ENCODE results near the gene RAD51.
A peak's percentile ranks its signal among the peaks of the same experiment; 100 is the strongest.

Gene RAD51

GRCh38 chr15:40716165-40716564 is 21.2 kb downstream of the RAD51 start:
- TF ChIP-seq SPI1 (IDR thresholded peaks at IDR 0.05; ENCODE audit: low read depth, low read length): peak; percentile 82
- TF ChIP-seq POLR2A (IDR thresholded peaks at IDR 0.05; ENCODE audit: low read depth, low read length): no peak
- DNase-seq (ENCODE audit: insufficient read length, low spot score): no peak
- no peak for FAIRE-seq

DNA sequence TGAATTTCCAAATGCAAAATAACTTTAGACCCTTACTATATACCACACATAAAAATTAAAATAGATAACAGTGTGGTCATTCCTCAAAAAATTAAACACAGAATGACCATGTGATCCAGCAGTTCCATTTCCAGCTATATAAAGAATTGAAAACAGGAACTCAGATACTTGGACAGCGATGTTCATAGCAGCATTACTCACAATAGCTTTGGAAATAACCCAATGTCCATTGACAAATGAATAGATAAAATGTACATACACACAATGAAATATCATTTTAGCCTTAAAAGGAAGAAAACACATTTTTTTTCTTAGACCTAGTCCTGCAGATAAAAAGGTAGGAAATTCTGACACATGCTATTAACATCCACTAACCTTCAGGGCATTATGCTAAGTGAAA is 26.7 kb downstream of the RAD51 start:
- no peak for DNase-seq (ENCODE audit: insufficient read length, low spot score)
- FAIRE-seq: no peak
- TF ChIP-seq POLR2A (IDR thresholded peaks at IDR 0.05; ENCODE audit: low read depth, low read length) (no peak), PAX5 (IDR thresholded peaks at IDR 0.05; ENCODE audit: insufficient read depth, low read length, severe bottlenecking) (no peak), SPI1 (IDR thresholded peaks at IDR 0.05; ENCODE audit: low read depth, low read length) (no peak), POU2F2 (IDR thresholded peaks at IDR 0.05; ENCODE audit: low read depth, low read length) (no peak), TAF1 (IDR thresholded peaks at IDR 0.05; ENCODE audit: low read depth, low read length) (no peak), POLR2AphosphoS5 (IDR thresholded peaks at IDR 0.05; ENCODE audit: low read depth, low read length) (no peak)

- DNase-seq (ENCODE audit: insufficient read length, low spot score) (no peak), FAIRE-seq (no peak)
- TF ChIP-seq SPI1 (IDR thresholded peaks at IDR 0.05; ENCODE audit: low read depth, low read length) (no peak), PAX5 (IDR thresholded peaks at IDR 0.05; ENCODE audit: insufficient read depth, low read length, severe bottlenecking) (no peak), POU2F2 (IDR thresholded peaks at IDR 0.05; ENCODE audit: low read depth, low read length) (no peak), POLR2A (IDR thresholded peaks at IDR 0.05; ENCODE audit: low read depth, low read length) (no peak), POLR2AphosphoS5 (IDR thresholded peaks at IDR 0.05; ENCODE audit: low read depth, low read length) (no peak), TAF1 (IDR thresholded peaks at IDR 0.05; ENCODE audit: low read depth, low read length) (no peak)
Measured at GRCh38 chr15:40722354-40722753, 27.4 kb downstream of the RAD51 start.

DNA sequence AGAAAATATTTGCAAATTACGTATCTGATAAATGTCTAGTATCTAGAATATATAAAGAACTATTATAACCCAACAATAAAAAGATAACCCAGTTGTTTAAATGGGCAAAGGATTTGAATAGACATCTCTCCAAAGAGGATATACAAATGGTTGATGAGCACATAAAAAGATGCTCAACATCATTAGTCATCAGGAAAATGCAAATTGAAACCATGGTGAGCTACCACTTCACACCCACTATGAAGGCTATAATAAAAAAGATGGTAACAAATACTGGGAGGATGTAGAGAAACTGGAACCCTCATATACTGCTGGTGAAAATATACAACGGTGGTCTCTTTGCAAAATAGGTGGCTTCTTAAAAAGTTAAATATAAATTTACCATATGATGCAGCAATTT is 28.0 kb downstream of the RAD51 start:
- DNase-seq (ENCODE audit: insufficient read length, low spot score) (no peak), FAIRE-seq (no peak)
- TF ChIP-seq SPI1 (IDR thresholded peaks at IDR 0.05; ENCODE audit: low read depth, low read length) (no peak), POU2F2 (IDR thresholded peaks at IDR 0.05; ENCODE audit: low read depth, low read length) (no peak), TAF1 (IDR thresholded peaks at IDR 0.05; ENCODE audit: low read depth, low read length) (no peak), POLR2AphosphoS5 (IDR thresholded peaks at IDR 0.05; ENCODE audit: low read depth, low read length) (no peak), PAX5 (IDR thresholded peaks at IDR 0.05; ENCODE audit: insufficient read depth, low read length, severe bottlenecking) (no peak), POLR2A (IDR thresholded peaks at IDR 0.05; ENCODE audit: low read depth, low read length) (no peak)

GRCh38 chr15:40723919-40724318 is 28.9 kb downstream of the RAD51 start:
- DNase-seq (ENCODE audit: insufficient read length, low spot score) (no peak), FAIRE-seq (no peak)
- no peak for TF ChIP-seq TAF1 (IDR thresholded peaks at IDR 0.05; ENCODE audit: low read depth, low read length)
- TF ChIP-seq POU2F2 (IDR thresholded peaks at IDR 0.05; ENCODE audit: low read depth, low read length): no peak
- TF ChIP-seq POLR2A (IDR thresholded peaks at IDR 0.05; ENCODE audit: low read depth, low read length): no peak
- TF ChIP-seq SPI1 (IDR thresholded peaks at IDR 0.05; ENCODE audit: low read depth, low read length): no peak
- TF ChIP-seq POLR2AphosphoS5 (IDR thresholded peaks at IDR 0.05; ENCODE audit: low read depth, low read length): no peak
- TF ChIP-seq PAX5 (IDR thresholded peaks at IDR 0.05; ENCODE audit: insufficient read depth, low read length, severe bottlenecking): no peak

GRCh38 chr15:40731034-40731433 is 36.1 kb downstream of the RAD51 start:
- TF ChIP-seq POLR2A (IDR thresholded peaks at IDR 0.05; ENCODE audit: low read depth, low read length) (no peak), TAF1 (IDR thresholded peaks at IDR 0.05; ENCODE audit: low read depth, low read length) (no peak), POU2F2 (IDR thresholded peaks at IDR 0.05; ENCODE audit: low read depth, low read length) (no peak), SPI1 (IDR thresholded peaks at IDR 0.05; ENCODE audit: low read depth, low read length) (no peak), POLR2AphosphoS5 (IDR thresholded peaks at IDR 0.05; ENCODE audit: low read depth, low read length) (no peak)
- DNase-seq (ENCODE audit: insufficient read length, low spot score) (no peak), FAIRE-seq (no peak)

GRCh38 chr15:40736575-40736974 is 41.6 kb downstream of the RAD51 start:
- no peak for FAIRE-seq
- no peak for TF ChIP-seq POLR2AphosphoS5 (IDR thresholded peaks at IDR 0.05; ENCODE audit: low read depth, low read length)
- no peak for TF ChIP-seq SPI1 (IDR thresholded peaks at IDR 0.05; ENCODE audit: low read depth, low read length)
- no peak for TF ChIP-seq POU2F2 (IDR thresholded peaks at IDR 0.05; ENCODE audit: low read depth, low read length)
- TF ChIP-seq POLR2A (IDR thresholded peaks at IDR 0.05; ENCODE audit: low read depth, low read length): no peak
- no peak for TF ChIP-seq TAF1 (IDR thresholded peaks at IDR 0.05; ENCODE audit: low read depth, low read length)
- TF ChIP-seq PAX5 (IDR thresholded peaks at IDR 0.05; ENCODE audit: insufficient read depth, low read length, severe bottlenecking): no peak

DNA sequence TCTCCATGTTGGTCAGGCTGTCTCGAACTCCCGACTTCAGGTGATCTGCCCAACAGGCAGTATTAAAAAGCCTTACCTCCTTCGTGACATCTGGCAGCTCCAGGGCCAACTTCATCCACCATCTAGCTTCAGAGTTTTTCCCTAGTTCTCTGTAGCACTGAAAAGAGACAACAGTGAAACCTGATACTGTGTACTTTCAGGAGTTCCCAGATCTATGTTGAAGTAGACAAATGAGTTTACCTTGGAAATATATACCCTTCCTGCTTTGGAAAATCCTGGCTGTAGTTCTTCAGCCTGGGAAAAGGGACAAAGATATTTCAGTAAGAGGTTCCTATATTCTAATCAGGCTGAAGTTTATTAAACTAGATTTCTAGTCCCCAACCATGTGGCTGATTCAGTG is 42.1 kb downstream of the RAD51 start:
- DNase-seq (ENCODE audit: insufficient read length, low spot score): no peak
- no peak for FAIRE-seq
- TF ChIP-seq POU2F2 (IDR thresholded peaks at IDR 0.05; ENCODE audit: low read depth, low read length) (no peak), POLR2AphosphoS5 (IDR thresholded peaks at IDR 0.05; ENCODE audit: low read depth, low read length) (no peak), SPI1 (IDR thresholded peaks at IDR 0.05; ENCODE audit: low read depth, low read length) (no peak), POLR2A (IDR thresholded peaks at IDR 0.05; ENCODE audit: low read depth, low read length) (no peak), PAX5 (IDR thresholded peaks at IDR 0.05; ENCODE audit: insufficient read depth, low read length, severe bottlenecking) (no peak), TAF1 (IDR thresholded peaks at IDR 0.05; ENCODE audit: low read depth, low read length) (no peak)

More at GRCh38 chr15:40736575-40736974, 41.6 kb downstream of the RAD51 start:
- DNase-seq (ENCODE audit: insufficient read length, low spot score): no peak

DNA sequence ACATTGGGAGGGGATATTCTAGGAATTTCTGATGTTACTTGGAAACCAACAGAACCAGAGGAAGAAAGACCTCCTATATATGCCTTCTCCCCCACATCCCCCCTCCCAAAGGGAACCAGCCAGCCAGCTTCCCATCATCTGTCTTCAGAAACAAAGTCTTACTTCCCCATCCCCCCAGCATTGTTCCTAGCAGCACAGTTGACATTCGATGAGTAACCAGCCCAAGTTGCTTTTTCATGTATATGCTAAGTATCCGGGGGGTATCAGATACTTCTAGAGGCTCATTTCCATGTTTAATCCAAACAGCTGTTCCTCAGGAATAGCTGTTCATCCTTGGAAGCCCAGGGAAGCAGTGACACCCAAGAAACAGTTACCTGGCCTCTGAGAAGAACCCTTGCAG is 44.1 kb downstream of the RAD51 start:
- TF ChIP-seq POU2F2 (IDR thresholded peaks at IDR 0.05; ENCODE audit: low read depth, low read length) (no peak), PAX5 (IDR thresholded peaks at IDR 0.05; ENCODE audit: insufficient read depth, low read length, severe bottlenecking) (no peak), SPI1 (IDR thresholded peaks at IDR 0.05; ENCODE audit: low read depth, low read length) (no peak), POLR2AphosphoS5 (IDR thresholded peaks at IDR 0.05; ENCODE audit: low read depth, low read length) (no peak), TAF1 (IDR thresholded peaks at IDR 0.05; ENCODE audit: low read depth, low read length) (no peak), POLR2A (IDR thresholded peaks at IDR 0.05; ENCODE audit: low read depth, low read length) (no peak)
- FAIRE-seq: no peak
- DNase-seq (ENCODE audit: insufficient read length, low spot score): no peak

- FAIRE-seq: no peak
- TF ChIP-seq PAX5 (IDR thresholded peaks at IDR 0.05; ENCODE audit: insufficient read depth, low read length, severe bottlenecking) (no peak), TAF1 (IDR thresholded peaks at IDR 0.05; ENCODE audit: low read depth, low read length) (no peak), POLR2AphosphoS5 (IDR thresholded peaks at IDR 0.05; ENCODE audit: low read depth, low read length) (no peak), POLR2A (IDR thresholded peaks at IDR 0.05; ENCODE audit: low read depth, low read length) (no peak), SPI1 (IDR thresholded peaks at IDR 0.05; ENCODE audit: low read depth, low read length) (no peak), POU2F2 (IDR thresholded peaks at IDR 0.05; ENCODE audit: low read depth, low read length) (no peak)
- DNase-seq (ENCODE audit: insufficient read length, low spot score): no peak
Measured at GRCh38 chr15:40739854-40740253, 44.9 kb downstream of the RAD51 start.

Measured in GM12891 (cell line).